ENCODE data around the gene COX5B. TPM values are rescaled to one million over a fixed set of nuclear protein-coding genes. Genes with fewer than 3 reads are reported as not detected.

The COX5B gene
- total and polyA plus RNA-seq, 12 donors, result 198 to 1,683 (median 390) TPM

DNA sequence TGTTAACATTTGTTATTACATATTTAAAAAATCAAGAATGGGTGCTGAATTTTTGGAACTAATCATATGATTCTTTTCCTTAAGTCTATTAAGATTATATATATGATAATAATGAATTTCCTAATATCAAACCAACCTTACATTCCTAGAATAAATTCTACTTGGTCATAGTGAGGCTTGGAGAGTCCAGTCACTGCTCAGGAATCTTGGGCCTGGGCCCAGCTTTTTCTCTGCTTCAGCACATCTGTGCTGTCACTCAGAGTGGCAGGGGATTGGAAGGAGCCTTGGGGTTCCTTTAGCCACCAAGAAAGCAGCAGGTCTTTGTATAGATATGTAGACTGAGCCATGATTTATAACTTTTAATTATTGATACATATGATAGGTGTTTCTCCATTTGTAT lies 47.6 kb downstream of the COX5B start:
- H3K9me3 ChIP-seq (replicated peaks in 1 of 3), result no peaks in the 10 kb centered on the region
- H3K27ac ChIP-seq, result no peak overlapping the region
- H3K27me3 ChIP-seq, result no peaks in the 10 kb centered on the region
- intact Hi-C loops (cut with DNase I), result loop anchor here in 1 of 2 donors (10.0 kb wide), 1 partner anchor 99 kb away; no protein-coding TSS in a partner anchor
- DNase-seq, result no peak
- H3K36me3 ChIP-seq (replicated peaks in 1 of 2), result no peaks in the 10 kb centered on the region
- no peak for TF ChIP-seq POLR2A (IDR thresholded peaks at IDR 0.05)
- TF ChIP-seq, protein P1, sequence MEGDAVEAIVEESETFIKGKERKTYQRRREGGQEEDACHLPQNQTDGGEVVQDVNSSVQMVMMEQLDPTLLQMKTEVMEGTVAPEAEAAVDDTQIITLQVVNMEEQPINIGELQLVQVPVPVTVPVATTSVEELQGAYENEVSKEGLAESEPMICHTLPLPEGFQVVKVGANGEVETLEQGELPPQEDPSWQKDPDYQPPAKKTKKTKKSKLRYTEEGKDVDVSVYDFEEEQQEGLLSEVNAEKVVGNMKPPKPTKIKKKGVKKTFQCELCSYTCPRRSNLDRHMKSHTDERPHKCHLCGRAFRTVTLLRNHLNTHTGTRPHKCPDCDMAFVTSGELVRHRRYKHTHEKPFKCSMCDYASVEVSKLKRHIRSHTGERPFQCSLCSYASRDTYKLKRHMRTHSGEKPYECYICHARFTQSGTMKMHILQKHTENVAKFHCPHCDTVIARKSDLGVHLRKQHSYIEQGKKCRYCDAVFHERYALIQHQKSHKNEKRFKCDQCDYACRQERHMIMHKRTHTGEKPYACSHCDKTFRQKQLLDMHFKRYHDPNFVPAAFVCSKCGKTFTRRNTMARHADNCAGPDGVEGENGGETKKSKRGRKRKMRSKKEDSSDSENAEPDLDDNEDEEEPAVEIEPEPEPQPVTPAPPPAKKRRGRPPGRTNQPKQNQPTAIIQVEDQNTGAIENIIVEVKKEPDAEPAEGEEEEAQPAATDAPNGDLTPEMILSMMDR (IDR thresholded peaks at IDR 0.05), result no peak
- H3K4me1 ChIP-seq (replicated peaks in 1 of 2), result no peaks in the 10 kb centered on the region
- no peak overlapping the region for H3K4me3 ChIP-seq

DNA sequence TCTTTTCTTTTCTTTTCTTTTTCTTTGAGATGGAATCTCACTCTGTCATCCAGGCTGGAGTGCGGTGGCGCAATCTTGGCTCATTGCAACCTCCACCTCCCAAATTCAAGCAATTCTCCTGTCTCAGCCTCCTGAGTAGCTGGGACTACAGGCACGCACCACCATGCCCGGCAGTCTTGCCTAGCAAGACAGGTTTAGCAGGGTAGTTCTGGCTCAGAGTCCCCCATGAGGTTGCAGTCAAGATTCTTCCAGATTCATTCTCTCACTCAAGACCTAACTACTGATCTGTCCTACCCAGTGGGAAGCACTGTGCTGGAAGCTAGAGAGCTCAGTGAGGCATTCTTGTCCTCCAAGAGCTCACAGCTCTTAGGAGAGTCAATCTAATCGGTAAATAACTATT lies 49.9 kb downstream of the COX5B start:
- no peak overlapping the region for H3K27ac ChIP-seq
- no peak for DNase-seq
- no peaks in the 10 kb centered on the region for H3K4me1 ChIP-seq (replicated peaks in 1 of 2)
- no peaks in the 10 kb centered on the region for H3K36me3 ChIP-seq (replicated peaks in 1 of 2)
- H3K9me3 ChIP-seq (replicated peaks in 1 of 3), result no peaks in the 10 kb centered on the region
- intact Hi-C loops (cut with DNase I), result loop anchor here in 1 of 2 donors (10.0 kb wide), 1 partner anchor 101 kb away; no protein-coding TSS in a partner anchor
- no peaks in the 10 kb centered on the region for H3K27me3 ChIP-seq
- WGBS, 4 donors, result 88 to 99% (median 89%) methylated on average over 5 of the region's 5 CpGs
- TF ChIP-seq, protein P1 (IDR thresholded peaks at IDR 0.05), result no peak
- TF ChIP-seq POLR2A (IDR thresholded peaks at IDR 0.05), result no peak
- no peak overlapping the region for H3K4me3 ChIP-seq

DNA sequence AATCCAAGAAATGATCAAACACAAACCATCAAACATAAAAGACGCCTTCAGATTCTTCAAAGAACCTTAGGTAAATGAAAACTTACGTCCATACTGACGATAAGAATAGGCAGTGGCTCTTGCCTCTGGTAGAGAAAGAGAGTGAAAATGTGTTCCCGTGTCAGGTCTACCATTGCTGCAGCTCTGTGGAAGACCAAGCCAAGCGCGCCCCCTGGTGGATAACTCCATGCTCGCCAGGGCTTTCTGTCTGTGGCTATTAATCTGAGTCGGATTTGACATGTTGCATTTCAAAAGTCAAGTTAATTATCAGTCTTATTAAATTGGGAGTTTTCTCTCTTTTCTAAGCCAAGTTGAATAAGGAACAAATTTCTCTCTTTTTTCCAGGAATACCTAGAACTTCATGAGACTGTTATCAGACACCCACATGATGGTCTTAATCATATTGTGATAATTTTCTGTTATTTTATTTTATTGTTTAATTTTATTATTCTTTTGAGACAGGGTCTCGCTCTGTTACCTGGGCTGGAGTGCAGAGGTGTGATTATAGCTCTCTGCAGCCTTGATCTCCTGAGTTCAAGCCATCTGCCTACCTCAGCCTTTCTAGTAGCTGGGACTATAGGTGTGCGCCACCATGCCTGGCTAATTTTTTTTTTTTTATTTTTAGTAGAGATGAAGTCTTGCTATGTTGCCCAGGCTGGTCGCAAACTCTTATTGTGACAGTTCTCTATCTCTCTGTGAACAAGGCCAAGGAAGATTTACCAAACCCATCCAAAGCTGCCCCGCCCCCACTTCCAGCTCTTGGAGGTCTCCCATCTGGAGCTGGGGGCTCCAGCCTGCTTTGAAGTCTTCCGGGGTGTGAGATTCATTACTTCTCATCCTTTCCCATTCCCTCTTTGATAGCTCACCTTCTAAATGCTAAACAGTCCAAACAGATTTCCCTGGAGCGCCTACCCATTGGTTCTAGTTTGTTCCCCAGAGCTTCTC lies 51.7 kb downstream of the COX5B start:
- WGBS, 4 donors, result 22 to 25% (median 24%) methylated on average over 14 of the region's 14 CpGs
- Histone ChIP-seq H3K36me3 (replicated peaks in 1 of 2) (no peaks in the 10 kb centered on the region), H3K4me1 (replicated peaks in 1 of 2) (no peaks in the 10 kb centered on the region), H3K27ac (no peak overlapping the region), H3K9me3 (replicated peaks in 1 of 3) (no peaks in the 10 kb centered on the region), H3K4me3 (peak overlapping the region in 1 of 4 donors; percentile 14), H3K27me3 (no peaks in the 10 kb centered on the region)
- no peak for TF ChIP-seq POLR2A (IDR thresholded peaks at IDR 0.05)
- TF ChIP-seq, protein P1 (IDR thresholded peaks at IDR 0.05), result peak; percentile 94 to 99 (median 98)
- DNase-seq, result peak; percentile 84 to 97 (median 90)
- intact Hi-C loops (cut with DNase I), result loop anchor here in 1 of 2 donors (10.0 kb wide), 1 partner anchor 103 kb away; no protein-coding TSS in a partner anchor

Small RNA genes lying within 50 kb of the gene (small RNA-seq; reads per million reads assigned to genes)
- 0 to 0.12 reads per million in 2 donors for gene RNU4-8P

Other genes with a start within 250 kb of the COX5B start
- 100 to 1,000 TPM in 1 of 9 donors, 10 to 100 TPM in 4, 1 to 10 TPM in 4; 6.5 to 122 (median 10.0) TPM for gene ANKRD36B, start 56.2 kb upstream of the COX5B start, total RNA-seq
- 10 to 100 TPM in 2 of 3 donors, 1 to 10 TPM in 1; 3.2 to 63.5 (median 13.0) TPM for gene ANKRD36B, start 56.2 kb upstream of the COX5B start, polyA plus RNA-seq
- gene ACTR1B, start 18.0 kb downstream of the COX5B start, total RNA-seq, result 100 to 1,000 TPM in 5 of 9 donors, 10 to 100 TPM in 4; 45.1 to 130 (median 103) TPM
- 100 to 1,000 TPM in 1 of 3 donors, 10 to 100 TPM in 2; 39.0 to 105 (median 88.6) TPM for gene ACTR1B, start 18.0 kb downstream of the COX5B start, polyA plus RNA-seq
- gene C2orf92, start 23.7 kb downstream of the COX5B start, total RNA-seq, result 10 to 100 TPM in 1 of 9 donors, 1 to 10 TPM in 8; 1.2 to 29.3 (median 5.3) TPM
- gene C2orf92, start 23.7 kb downstream of the COX5B start, polyA plus RNA-seq, result 10 to 100 TPM in 2 of 3 donors, 1 to 10 TPM in 1; 4.1 to 50.0 (median 21.8) TPM
- 1 to 10 TPM in 8 of 9 donors, under 1 TPM in 1; 0.33 to 8.1 (median 2.1) TPM for gene ZAP70, start 67.5 kb downstream of the COX5B start, total RNA-seq
- gene ZAP70, start 67.5 kb downstream of the COX5B start, polyA plus RNA-seq, result 1 to 10 TPM in 2 of 3 donors, under 1 TPM in 1; 0.62 to 8.3 (median 5.9) TPM

All from adrenal gland (tissue), 12 donors.